DMS 273 treated with DMSO at 0.1 percent for 48 hours (cell line): ENCODE data around the gene KRTAP5-10.
"Not testable (repeated sequence)": the region's sequence is repeated elsewhere in the genome, so short reads cannot be mapped to it uniquely, and the experiment has no call there.

Source experiments
- DNase-seq: peaks from one replicate; lab custom pipeline; 2025; lab: John Stamatoyannopoulos, UW

KRTAP5-10 gene

DNA sequence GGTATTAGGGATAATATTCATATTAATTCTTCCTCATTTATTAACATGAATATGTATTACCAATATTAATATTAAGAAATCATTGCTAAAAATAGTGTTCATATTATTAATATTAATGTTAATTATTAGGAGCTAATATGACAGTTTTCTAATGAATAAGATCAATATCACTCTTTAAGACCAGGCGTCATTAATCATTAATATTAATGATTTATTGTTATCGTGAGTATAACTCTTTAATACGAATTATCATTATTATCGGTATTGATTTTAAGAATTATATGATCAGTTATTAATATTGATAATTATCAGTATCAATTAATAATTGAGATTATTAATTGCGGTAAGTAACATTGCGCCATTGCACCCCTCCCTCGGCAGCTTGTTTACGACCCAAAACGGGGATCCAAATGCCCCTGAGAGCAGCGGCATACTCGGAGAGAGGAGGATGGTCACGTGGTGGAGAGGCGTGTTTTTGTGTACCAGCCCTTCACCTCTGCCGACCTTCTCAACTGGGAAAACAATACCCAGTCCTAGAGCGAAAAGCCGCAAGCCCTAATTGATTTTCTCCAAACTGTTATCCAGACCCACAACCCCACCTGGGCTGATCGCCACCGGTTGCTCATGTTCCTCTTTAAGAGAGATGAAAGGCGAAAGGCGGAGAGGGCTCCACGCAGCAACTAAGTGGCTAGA, 46.0 kb downstream of the KRTAP5-10 start:
- not testable (repeated sequence) for DNase-seq

DNA sequence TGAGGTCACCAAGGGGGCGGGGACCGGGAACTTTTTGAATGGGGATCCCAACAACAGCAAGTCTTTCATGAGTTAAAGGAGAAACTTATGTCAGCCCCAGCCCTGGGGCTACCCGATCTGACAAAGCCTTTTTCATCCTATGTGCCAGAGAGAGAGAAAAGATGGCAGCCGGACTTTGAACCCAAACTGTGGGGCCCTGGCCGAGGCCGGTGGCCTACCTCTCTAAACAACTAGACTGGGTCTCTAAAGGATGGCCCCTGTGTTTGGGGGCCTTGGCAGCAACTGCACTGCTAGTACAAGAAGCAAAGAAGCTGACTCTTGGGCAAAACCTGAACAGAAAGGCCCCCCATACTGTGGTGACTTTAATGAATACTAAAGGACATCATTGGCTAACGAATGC, 48.6 kb downstream of the KRTAP5-10 start:
- not testable (repeated sequence) for DNase-seq

DNA sequence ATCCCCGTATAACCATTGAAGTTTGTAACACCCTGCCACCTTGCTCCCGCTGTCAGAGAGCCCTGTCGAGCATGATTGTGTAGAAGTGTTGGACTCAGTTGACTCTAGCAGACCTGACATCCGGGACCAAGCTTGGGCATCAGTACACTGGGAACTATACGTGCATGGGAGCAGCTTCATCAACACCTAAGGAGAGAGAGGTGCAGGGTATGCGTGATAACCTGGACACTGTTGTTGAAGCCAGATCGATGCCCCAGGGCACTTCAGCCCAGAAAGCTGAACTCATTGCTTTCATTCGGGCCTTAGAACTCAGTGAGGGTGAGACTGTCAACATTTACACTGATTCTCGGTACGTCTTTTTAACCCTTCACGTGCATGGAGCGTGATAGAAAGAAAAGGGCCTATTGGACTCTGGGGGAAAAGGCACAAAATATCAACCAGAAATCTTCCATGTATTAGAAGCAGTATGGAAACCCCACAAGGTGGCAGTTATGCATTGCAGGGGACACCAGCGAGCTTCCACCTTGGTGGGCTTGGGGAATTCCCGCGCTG, 49.1 kb downstream of the KRTAP5-10 start:
- not testable (repeated sequence) for DNase-seq

DNA sequence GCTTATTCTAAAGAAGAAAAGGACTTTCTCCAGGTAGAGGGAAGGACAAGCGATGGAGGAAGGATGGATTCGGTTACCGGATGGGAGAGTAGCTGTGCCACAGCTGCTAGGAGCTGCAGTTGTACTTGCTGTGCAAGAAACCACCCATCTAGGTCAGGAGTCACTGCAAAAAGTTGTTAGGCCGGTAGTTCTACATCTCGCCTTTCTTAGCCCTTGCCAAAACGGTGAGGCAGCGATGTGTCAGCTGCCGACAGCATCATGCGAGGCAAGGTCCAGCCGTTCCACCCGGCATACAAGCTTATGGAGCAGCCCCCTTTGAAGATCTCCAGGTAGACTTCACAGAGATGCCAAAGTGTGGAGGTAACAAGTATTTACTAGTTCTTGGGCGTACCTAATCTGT, 49.6 kb downstream of the KRTAP5-10 start:
- DNase-seq, result not testable (repeated sequence)
